Transverse colon (tissue), 4 donors: Measurements from ENCODE around the gene TEX44. TPM values are rescaled to one million over a fixed set of nuclear protein-coding genes. Genes with fewer than 3 reads are reported as not detected.

Experiments used
- DNase-seq: peaks from one replicate; pipeline ENCODE4 v3.0.0-alpha.2; 2019
- H3K27ac ChIP-seq, 4 donors: fragments of 200-600 bp; sonication (generic); 2 replicates each; pipeline ENCODE4 v1.5.1; 2016 to 2018; ENCODE audit warnings: inconsistent platforms in 4 of 4
- H3K27me3 ChIP-seq: fragments of 200-600 bp; sonication (generic); 2 replicates; pipeline ENCODE4 v1.5.1; 2017; ENCODE audit warnings: inconsistent platforms
- H3K36me3 ChIP-seq, 4 donors: fragments of 200-600 bp; sonication (generic); 2 replicates each; pipeline ENCODE4 v1.5.1; 2017 to 2019; ENCODE audit warnings: inconsistent platforms in 4 of 4
- H3K4me1 ChIP-seq, 4 donors: fragments of 200-600 bp; sonication (generic); 2 replicates each; pipeline ENCODE4 v1.5.1; 2017 to 2020; ENCODE audit warnings: inconsistent platforms in 4 of 4
- H3K4me3 ChIP-seq, 4 donors: fragments of 200-600 bp; sonication (generic); 1 replicate in 1 of 4; 2 replicates in 3 of 4; pipeline versions ENCODE4 v1.5.1 to v1.6.1; 2017 to 2019; ENCODE audit warnings: inconsistent platforms in 4 of 4
- H3K9me3 ChIP-seq, 2 donors: fragments of 200-600 bp; sonication (generic); 2 replicates each; pipeline ENCODE4 v1.5.1; 2017 to 2019; ENCODE audit warnings: inconsistent platforms in 2 of 2
- EP300 ChIP-seq: sonication (generic); formaldehyde crosslinking; IDR thresholded peaks from one replicate; pipeline ENCODE4 v1.6.1; 2017; ENCODE audit warnings: antibody characterized with exemption, low read depth
- POLR2A ChIP-seq: fragments of 450-650 bp; IDR thresholded peaks from one replicate; pipeline ENCODE4 v1.6.1; 2016; ENCODE audit warnings: antibody characterized with exemption, mild to moderate bottlenecking, moderate library complexity
- POLR2AphosphoS5 ChIP-seq, 3 donors: sonication (generic); formaldehyde crosslinking; IDR thresholded peaks; one replicate each; pipeline ENCODE4 v1.6.1; 2016; ENCODE audit warnings: antibody characterized with exemption in 3 of 3
- WGBS, 2 donors: methylation state at CpG; one replicate each; pipeline ENCODE4 v1.1.5; 2018; ENCODE audit warnings: low coverage in 1 of 2; 5-methylcytosine and 5-hydroxymethylcytosine counted together
- in situ Hi-C, 4 donors: fragments of 200-750 bp; cut with MboI; loops; one replicate each; pipeline versions ENCODE4 v1.15.0 to v1.15.1; 2017; ENCODE audit warnings: low sequenced_read_pairs in 3 of 4, low pct_ligation_motif_present in 1 of 4, low pct_unique_long_range_greater_than_20kb in 1 of 4
- intact Hi-C: fragments of 100-400 bp; cut with DNase I; formaldehyde crosslinking; loops from one replicate; pipeline ENCODE4 v1.15.1; 2023; ENCODE audit warnings: low total_unique reads
- total RNA-seq, 4 donors: library from RNA; depleted of rRNA; stranded (reverse); fragments of >200 nt; gene quantifications; one replicate each; pipeline ENCODE4 v1.1.0, GENCODE V29; 2016
- TF ChIP-seq, protein P1 (sequence below), 5 experiments: fragments of 200-600 bp in 3 of 5; fragments of 450-650 bp in 2 of 5; sonication (generic) in 3 of 5; IDR thresholded peaks; 1 replicate in 2 of 5; 2 replicates in 3 of 5; pipeline ENCODE4 v1.5.1; 2016 to 2017; ENCODE audit warnings: antibody characterized with exemption in 5 of 5, inconsistent platforms in 3 of 5, mild to moderate bottlenecking in 2 of 5, moderate library complexity in 1 of 5

TEX44 gene
- total RNA-seq, 4 donors from 2014 or later: not detected

DNA sequence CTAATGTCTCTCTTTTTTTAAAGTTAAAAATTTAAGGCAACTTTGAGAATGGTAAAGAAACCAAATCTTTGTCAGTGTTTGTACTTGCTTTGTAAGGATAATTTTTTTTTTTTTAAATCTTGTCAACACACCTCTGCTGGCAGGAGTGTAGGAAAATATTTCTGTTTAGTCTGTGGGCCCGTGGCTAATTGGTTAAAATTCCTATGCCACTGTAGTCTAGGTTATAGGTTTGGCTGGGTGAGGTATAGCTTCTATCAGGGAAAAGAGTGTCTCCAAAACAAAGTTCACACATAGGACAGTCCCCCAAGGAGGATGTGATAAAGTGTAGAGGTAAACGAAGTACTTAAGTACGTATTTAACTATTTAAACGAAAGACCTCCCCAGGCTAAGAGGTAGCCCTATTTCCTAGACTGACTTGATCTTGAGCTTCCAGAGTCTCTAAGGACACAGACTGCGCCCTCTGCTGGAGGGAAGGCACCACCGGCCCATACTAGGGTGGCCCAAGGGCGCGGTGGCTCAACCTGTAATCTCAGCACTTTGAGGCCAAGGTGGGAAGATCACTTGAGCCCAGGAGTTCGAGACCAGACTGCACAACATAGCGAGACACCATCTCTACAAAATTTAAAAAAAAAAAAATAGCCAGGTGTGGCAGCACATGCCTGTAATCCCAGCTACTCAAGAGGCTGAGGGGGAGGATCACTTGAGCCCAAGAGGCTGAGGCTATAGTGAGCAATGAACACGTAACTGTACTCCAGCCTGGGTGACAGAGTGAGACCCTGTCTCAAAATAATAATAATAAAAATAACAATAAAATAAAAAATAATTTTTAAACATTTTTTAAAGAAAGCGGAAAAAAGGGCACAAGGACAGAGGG is 8.9 kb downstream of the TEX44 start:
- WGBS, 2 donors: 25 to 36% methylated on average over 6 to 12 of the region's 12 CpGs
- no peak for TF ChIP-seq EP300
- TF ChIP-seq, protein P1, sequence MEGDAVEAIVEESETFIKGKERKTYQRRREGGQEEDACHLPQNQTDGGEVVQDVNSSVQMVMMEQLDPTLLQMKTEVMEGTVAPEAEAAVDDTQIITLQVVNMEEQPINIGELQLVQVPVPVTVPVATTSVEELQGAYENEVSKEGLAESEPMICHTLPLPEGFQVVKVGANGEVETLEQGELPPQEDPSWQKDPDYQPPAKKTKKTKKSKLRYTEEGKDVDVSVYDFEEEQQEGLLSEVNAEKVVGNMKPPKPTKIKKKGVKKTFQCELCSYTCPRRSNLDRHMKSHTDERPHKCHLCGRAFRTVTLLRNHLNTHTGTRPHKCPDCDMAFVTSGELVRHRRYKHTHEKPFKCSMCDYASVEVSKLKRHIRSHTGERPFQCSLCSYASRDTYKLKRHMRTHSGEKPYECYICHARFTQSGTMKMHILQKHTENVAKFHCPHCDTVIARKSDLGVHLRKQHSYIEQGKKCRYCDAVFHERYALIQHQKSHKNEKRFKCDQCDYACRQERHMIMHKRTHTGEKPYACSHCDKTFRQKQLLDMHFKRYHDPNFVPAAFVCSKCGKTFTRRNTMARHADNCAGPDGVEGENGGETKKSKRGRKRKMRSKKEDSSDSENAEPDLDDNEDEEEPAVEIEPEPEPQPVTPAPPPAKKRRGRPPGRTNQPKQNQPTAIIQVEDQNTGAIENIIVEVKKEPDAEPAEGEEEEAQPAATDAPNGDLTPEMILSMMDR (IDR thresholded peaks at IDR 0.05): peak; percentile 81 to 91 (median 85)
- H3K4me3 ChIP-seq: no peak overlapping the region
- peaks cover 18 to 44% (median 24%) of the 10 kb centered on the region in 4 donors for H3K4me1 ChIP-seq
- no peaks in the 10 kb centered on the region for H3K9me3 ChIP-seq
- peak overlapping the region; percentile 8 to 99 (median 96) for H3K27ac ChIP-seq
- intact Hi-C loops: no loop called here
- in situ Hi-C loops: loop anchor here in 1 of 4 donors (5.0 kb wide), 1 partner anchor 84 kb away; no protein-coding TSS in a partner anchor
- no peaks in the 10 kb centered on the region for H3K36me3 ChIP-seq
- no peaks in the 10 kb centered on the region for H3K27me3 ChIP-seq
- DNase-seq: peak; percentile 91

- Histone ChIP-seq H3K9me3 (no peaks in the 10 kb centered on the region), H3K36me3 (no peaks in the 10 kb centered on the region), H3K4me3 (no peak overlapping the region), H3K27me3 (no peaks in the 10 kb centered on the region), H3K4me1 (peaks cover 18 to 44% (median 24%) of the 10 kb centered on the region in 4 donors), H3K27ac (peak overlapping the region; percentile 96 to 99 (median 98))
- in situ Hi-C loops (loop anchor here in 1 of 4 donors (5.0 kb wide), 1 partner anchor 86 kb away; no protein-coding TSS in a partner anchor), intact Hi-C loops (no loop called here)
- DNase-seq: no peak
- WGBS, 2 donors: 0 to 72% methylated on average over 1 to 6 of the region's 6 CpGs
- TF ChIP-seq EP300: no peak
- TF ChIP-seq, protein P1 (IDR thresholded peaks at IDR 0.05): no peak
- TF ChIP-seq POLR2AphosphoS5 (IDR thresholded peaks at IDR 0.05): no peak
- no peak for TF ChIP-seq POLR2A
Measured at GRCh38 chr2:231602859-231603467, 10.3 kb downstream of the TEX44 start.

GRCh38 chr2:231604101-231604684 is 11.5 kb downstream of the TEX44 start:
- peak; percentile 61 for DNase-seq
- Histone ChIP-seq H3K9me3 (no peaks in the 10 kb centered on the region), H3K4me3 (peak overlapping the region; percentile 25 to 55 (median 46)), H3K27ac (peak overlapping the region; percentile 96 to 99 (median 98)), H3K27me3 (no peaks in the 10 kb centered on the region), H3K36me3 (no peaks in the 10 kb centered on the region), H3K4me1 (peaks cover 18 to 44% (median 24%) of the 10 kb centered on the region in 4 donors)
- 46% methylated on average over 5 of the region's 40 CpGs; no CpG with 5 or more reads in 1 of the 2 donors for whole genome bisulfite sequencing, 2 donors
- intact Hi-C loops (no loop called here), in situ Hi-C loops (loop anchor here in 1 of 4 donors (5.0 kb wide), 1 partner anchor 87 kb away; no protein-coding TSS in a partner anchor)
- TF ChIP-seq, protein P1 (IDR thresholded peaks at IDR 0.05): peak in 2 of 5 experiments; percentile 14 to 24
- no peak for TF ChIP-seq EP300
- peak in 2 of 3 donors; percentile 2 to 54 for TF ChIP-seq POLR2AphosphoS5 (IDR thresholded peaks at IDR 0.05)
- peak; percentile 57 for TF ChIP-seq POLR2A
